DND-41 (cell line): ENCODE measurements around the gene UBE2E1.

Experiments
- ATAC-seq: fragments of 200-7000 bp; cut with Tn5 transposase; 3 replicates; pipeline ENCODE4 v1.9.1; 2021; ENCODE audit warnings: low read depth; ENCODE audit not compliant: insufficient read depth
- DNase-seq: peaks from one replicate; pipeline ENCODE4 v3.0.0-alpha.2; 2020
- H2AFZ ChIP-seq: 2 replicates; pipeline ENCODE4 v1.6.0; 2012; ENCODE audit warnings: low read depth, low read length
- H3K27ac ChIP-seq: 2 replicates; pipeline ENCODE4 v1.5.1; 2012; ENCODE audit warnings: low read length, inconsistent platforms
- H3K27me3 ChIP-seq: fragments of 200-600 bp; sonication (generic); 2 replicates; pipeline ENCODE4 v1.6.0; 2012; ENCODE audit warnings: low read length, mild to moderate bottlenecking, inconsistent platforms; ENCODE audit not compliant: insufficient read depth, poor library complexity
- H3K36me3 ChIP-seq: 2 replicates; pipeline ENCODE4 v1.5.1; 2012; ENCODE audit warnings: low read length, inconsistent platforms; ENCODE audit not compliant: insufficient read depth
- H3K4me1 ChIP-seq: 2 replicates; pipeline ENCODE4 v1.5.1; 2012; ENCODE audit warnings: mild to moderate bottlenecking, low read length; ENCODE audit not compliant: insufficient read depth
- H3K4me2 ChIP-seq: 2 replicates; pipeline ENCODE4 v1.6.0; 2012; ENCODE audit warnings: mild to moderate bottlenecking, moderate library complexity, low read length, inconsistent platforms; ENCODE audit not compliant: insufficient read depth
- H3K4me3 ChIP-seq, 2 experiments: fragments of 200-600 bp in 1 of 2; shearing (Covaris generic) in 1 of 2; 2 replicates each; pipeline ENCODE4 v1.5.1; 2012 to 2016; ENCODE audit warnings: inconsistent platforms in 2 of 2, low read length in 2 of 2, mild to moderate bottlenecking in 2 of 2, low read depth in 1 of 2, moderate library complexity in 1 of 2
- H3K79me2 ChIP-seq: 2 replicates; pipeline ENCODE4 v1.6.0; 2012; ENCODE audit warnings: low read length, inconsistent platforms; ENCODE audit not compliant: insufficient read depth
- H3K9ac ChIP-seq: 2 replicates; pipeline ENCODE4 v1.6.0; 2012; ENCODE audit warnings: low read depth, mild to moderate bottlenecking, inconsistent platforms, low read length, moderate library complexity
- H3K9me3 ChIP-seq: 2 replicates; pipeline ENCODE4 v1.5.1; 2012; ENCODE audit warnings: low read length, moderate library complexity, mild to moderate bottlenecking, inconsistent platforms; ENCODE audit not compliant: insufficient read depth, severe bottlenecking
- H4K20me1 ChIP-seq: 2 replicates; pipeline ENCODE4 v1.6.0; 2012; ENCODE audit warnings: low read length; ENCODE audit not compliant: insufficient read depth
- EZH2 ChIP-seq: IDR thresholded peaks from 3 replicates; pipeline ENCODE4 v1.6.1; 2012; ENCODE audit warnings: borderline replicate concordance, low read depth, mild to moderate bottlenecking, moderate library complexity, low read length, inconsistent platforms; ENCODE audit not compliant: severe bottlenecking
- TF ChIP-seq, protein P1 (sequence below): IDR thresholded peaks from 2 replicates; pipeline ENCODE4 v1.5.1; 2012; ENCODE audit warnings: borderline replicate concordance, low read length, moderate library complexity, mild to moderate bottlenecking; ENCODE audit not compliant: poor library complexity, severe bottlenecking; ENCODE audit errors: extremely low read depth

UBE2E1 gene

DNA sequence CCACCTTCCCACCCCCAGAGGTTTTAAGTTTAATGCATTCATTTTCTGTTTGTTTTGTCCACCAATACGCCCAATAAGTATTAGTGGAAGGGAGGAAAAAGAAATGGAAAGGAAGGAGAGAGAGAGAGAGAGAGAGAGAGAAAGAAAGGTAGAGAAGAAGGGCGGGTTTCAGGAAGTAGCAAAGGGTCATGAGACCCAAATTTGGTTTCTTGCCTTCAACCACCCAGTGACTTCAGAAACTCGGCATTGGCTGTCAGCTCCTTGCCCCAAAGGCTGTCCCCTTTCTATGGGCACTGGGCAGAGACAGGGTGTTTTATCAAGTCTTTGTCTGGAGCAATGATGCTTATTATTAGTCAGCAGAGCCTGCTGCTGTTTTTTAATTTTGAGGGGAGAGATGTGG is 125.8 kb downstream of the UBE2E1 start:
- TF ChIP-seq, protein P1, sequence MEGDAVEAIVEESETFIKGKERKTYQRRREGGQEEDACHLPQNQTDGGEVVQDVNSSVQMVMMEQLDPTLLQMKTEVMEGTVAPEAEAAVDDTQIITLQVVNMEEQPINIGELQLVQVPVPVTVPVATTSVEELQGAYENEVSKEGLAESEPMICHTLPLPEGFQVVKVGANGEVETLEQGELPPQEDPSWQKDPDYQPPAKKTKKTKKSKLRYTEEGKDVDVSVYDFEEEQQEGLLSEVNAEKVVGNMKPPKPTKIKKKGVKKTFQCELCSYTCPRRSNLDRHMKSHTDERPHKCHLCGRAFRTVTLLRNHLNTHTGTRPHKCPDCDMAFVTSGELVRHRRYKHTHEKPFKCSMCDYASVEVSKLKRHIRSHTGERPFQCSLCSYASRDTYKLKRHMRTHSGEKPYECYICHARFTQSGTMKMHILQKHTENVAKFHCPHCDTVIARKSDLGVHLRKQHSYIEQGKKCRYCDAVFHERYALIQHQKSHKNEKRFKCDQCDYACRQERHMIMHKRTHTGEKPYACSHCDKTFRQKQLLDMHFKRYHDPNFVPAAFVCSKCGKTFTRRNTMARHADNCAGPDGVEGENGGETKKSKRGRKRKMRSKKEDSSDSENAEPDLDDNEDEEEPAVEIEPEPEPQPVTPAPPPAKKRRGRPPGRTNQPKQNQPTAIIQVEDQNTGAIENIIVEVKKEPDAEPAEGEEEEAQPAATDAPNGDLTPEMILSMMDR, result no peak
- no peak for TF ChIP-seq EZH2
- no peak overlapping the region for H3K4me3 ChIP-seq
- no peaks in the 10 kb centered on the region for H3K9me3 ChIP-seq
- H2AFZ ChIP-seq, result no peak overlapping the region
- H3K9ac ChIP-seq, result no peak overlapping the region
- H3K27ac ChIP-seq, result no peak overlapping the region
- ATAC-seq (no peak), DNase-seq (no peak)
- no peak overlapping the region for H3K4me2 ChIP-seq
- no peaks in the 10 kb centered on the region for H4K20me1 ChIP-seq
- H3K27me3 ChIP-seq, result no peaks in the 10 kb centered on the region
- no peaks in the 10 kb centered on the region for H3K36me3 ChIP-seq
- H3K79me2 ChIP-seq, result no peaks in the 10 kb centered on the region
- no peaks in the 10 kb centered on the region for H3K4me1 ChIP-seq

DNA sequence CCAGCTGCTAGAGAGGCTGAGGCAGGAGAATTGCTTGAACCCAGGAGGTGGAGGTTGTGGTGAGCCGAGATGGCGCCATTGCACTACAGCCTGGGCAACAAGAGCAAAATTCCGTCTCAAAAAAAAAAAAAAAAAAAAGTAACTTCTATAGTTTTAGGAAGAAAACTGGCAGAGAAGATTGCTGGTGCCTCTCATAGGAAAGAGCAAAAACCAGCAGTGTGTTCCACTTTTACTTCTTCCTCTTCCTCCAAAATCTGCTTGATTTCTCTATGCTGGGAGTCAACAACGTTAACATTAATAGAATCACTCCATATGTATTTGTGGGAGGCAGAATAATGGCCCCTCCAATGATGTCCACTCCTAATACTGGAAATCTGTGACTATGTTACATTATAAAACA is 126.8 kb downstream of the UBE2E1 start:
- Histone ChIP-seq H3K4me1 (no peaks in the 10 kb centered on the region), H3K27me3 (no peaks in the 10 kb centered on the region), H2AFZ (no peak overlapping the region), H3K4me2 (no peak overlapping the region), H3K9me3 (no peaks in the 10 kb centered on the region), H3K4me3 (no peak overlapping the region), H3K79me2 (no peaks in the 10 kb centered on the region), H3K27ac (no peak overlapping the region), H3K36me3 (no peaks in the 10 kb centered on the region), H4K20me1 (no peaks in the 10 kb centered on the region), H3K9ac (no peak overlapping the region)
- DNase-seq (no peak), ATAC-seq (no peak)
- TF ChIP-seq, protein P1, result no peak
- no peak for TF ChIP-seq EZH2

DNA sequence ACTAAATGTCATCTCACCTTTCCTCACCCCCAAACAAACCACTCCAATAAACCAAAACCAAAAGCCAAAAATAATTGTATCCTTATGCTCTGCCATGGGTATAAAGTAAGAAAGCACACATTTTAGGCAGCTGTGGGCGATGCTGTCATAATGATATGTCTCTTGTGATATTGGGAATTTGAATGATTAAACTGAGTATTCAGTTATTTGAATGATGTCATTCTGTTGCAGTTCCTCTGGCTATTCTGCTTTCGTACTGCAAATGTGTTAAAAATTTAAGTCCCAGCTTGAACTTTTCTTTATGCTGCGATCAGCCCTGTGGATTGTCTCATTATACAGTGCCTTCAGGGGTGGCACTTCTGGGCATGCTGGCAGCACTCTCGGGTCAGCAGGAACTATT is 128.5 kb downstream of the UBE2E1 start:
- Histone ChIP-seq H3K79me2 (no peaks in the 10 kb centered on the region), H4K20me1 (no peaks in the 10 kb centered on the region), H3K4me1 (no peaks in the 10 kb centered on the region), H3K4me3 (no peak overlapping the region), H3K27me3 (peaks cover 3% of the 10 kb centered on the region), H3K36me3 (no peaks in the 10 kb centered on the region), H3K27ac (no peak overlapping the region), H3K4me2 (no peak overlapping the region), H3K9ac (no peak overlapping the region), H2AFZ (no peak overlapping the region), H3K9me3 (no peaks in the 10 kb centered on the region)
- TF ChIP-seq, protein P1, result no peak
- TF ChIP-seq EZH2, result no peak
- DNase-seq (no peak), ATAC-seq (no peak)

DNA sequence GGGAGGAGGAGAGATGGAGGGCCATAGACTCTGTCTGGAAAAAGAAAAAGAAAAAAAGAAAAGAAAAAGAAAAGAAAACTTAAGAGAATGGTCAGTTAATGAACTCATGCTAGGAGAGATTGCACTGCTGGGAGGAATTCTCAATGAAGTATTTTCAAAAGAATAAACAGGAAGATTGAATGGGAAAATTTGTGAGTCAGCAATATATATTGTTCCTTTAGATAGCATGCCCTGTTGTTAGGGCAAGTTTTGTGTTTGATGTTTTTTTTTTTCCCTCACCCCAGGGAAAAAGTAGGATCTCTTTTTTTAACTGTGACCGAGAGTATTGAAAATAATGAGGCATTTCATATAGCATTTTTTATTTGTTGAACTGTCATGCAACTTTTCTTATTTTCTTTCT is 131.5 kb downstream of the UBE2E1 start:
- TF ChIP-seq, protein P1, result no peak
- no peaks in the 10 kb centered on the region for H4K20me1 ChIP-seq
- H3K4me3 ChIP-seq, result no peak overlapping the region
- no peak overlapping the region for H3K9ac ChIP-seq
- no peak overlapping the region for H3K4me2 ChIP-seq
- H3K4me1 ChIP-seq, result no peaks in the 10 kb centered on the region
- no peak overlapping the region for H3K27ac ChIP-seq
- H3K79me2 ChIP-seq, result no peaks in the 10 kb centered on the region
- no peak for DNase-seq
- H3K36me3 ChIP-seq, result no peaks in the 10 kb centered on the region
- ATAC-seq, result no peak
- H3K9me3 ChIP-seq, result no peaks in the 10 kb centered on the region
- H2AFZ ChIP-seq, result no peak overlapping the region
- H3K27me3 ChIP-seq, result peaks cover 8% of the 10 kb centered on the region
